ENCODE measurements around the gene MAP2. TPM values are rescaled to one million over a fixed set of nuclear protein-coding genes. Genes with fewer than 3 reads are reported as not detected.

MAP2 gene
- total RNA-seq, 1 experiment from 2014 or later: 71.1 TPM

GRCh38 chr2:209629597-209629996 is 205.8 kb downstream of the MAP2 start:
- ChIA-PET POLR2A (ENCODE audit: unreplicated experiment) (no interaction called here), CTCF (no interaction called here)
- Histone ChIP-seq H3F3A (ENCODE audit: insufficient read depth, low read depth) (no peaks in the 10 kb centered on the region), H3K4me3 (no peak overlapping the region), H4K20me1 (ENCODE audit: insufficient read depth) (no peaks in the 10 kb centered on the region), H3K27me3 (ENCODE audit: insufficient read depth, low read depth) (no peaks in the 10 kb centered on the region), H3K27ac (no peak overlapping the region), H3K36me3 (ENCODE audit: low read depth) (no peaks in the 10 kb centered on the region), H3K79me2 (ENCODE audit: low read depth) (no peaks in the 10 kb centered on the region), H2AFZ (no peak overlapping the region), H3K9me2 (ENCODE audit: insufficient read depth) (no peaks in the 10 kb centered on the region), H3K9me3 (ENCODE audit: insufficient read depth, low read depth) (no peaks in the 10 kb centered on the region), H3K4me2 (no peak overlapping the region), H3K4me1 (replicated peaks; ENCODE audit: insufficient read depth) (no peaks in the 10 kb centered on the region)
- no TSS peak for BruUV-seq (replicated peaks)
- TF ChIP-seq, protein P1, sequence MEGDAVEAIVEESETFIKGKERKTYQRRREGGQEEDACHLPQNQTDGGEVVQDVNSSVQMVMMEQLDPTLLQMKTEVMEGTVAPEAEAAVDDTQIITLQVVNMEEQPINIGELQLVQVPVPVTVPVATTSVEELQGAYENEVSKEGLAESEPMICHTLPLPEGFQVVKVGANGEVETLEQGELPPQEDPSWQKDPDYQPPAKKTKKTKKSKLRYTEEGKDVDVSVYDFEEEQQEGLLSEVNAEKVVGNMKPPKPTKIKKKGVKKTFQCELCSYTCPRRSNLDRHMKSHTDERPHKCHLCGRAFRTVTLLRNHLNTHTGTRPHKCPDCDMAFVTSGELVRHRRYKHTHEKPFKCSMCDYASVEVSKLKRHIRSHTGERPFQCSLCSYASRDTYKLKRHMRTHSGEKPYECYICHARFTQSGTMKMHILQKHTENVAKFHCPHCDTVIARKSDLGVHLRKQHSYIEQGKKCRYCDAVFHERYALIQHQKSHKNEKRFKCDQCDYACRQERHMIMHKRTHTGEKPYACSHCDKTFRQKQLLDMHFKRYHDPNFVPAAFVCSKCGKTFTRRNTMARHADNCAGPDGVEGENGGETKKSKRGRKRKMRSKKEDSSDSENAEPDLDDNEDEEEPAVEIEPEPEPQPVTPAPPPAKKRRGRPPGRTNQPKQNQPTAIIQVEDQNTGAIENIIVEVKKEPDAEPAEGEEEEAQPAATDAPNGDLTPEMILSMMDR (conservative IDR thresholded peaks at IDR 0.05): no peak
- no peak for TF ChIP-seq EZH2 (IDR thresholded peaks at IDR 0.05; ENCODE audit: low read depth)
- DNase-seq: no peak
- intact Hi-C loops (cut with micrococcal nuclease; ENCODE audit: unreplicated experiment): no loop called here

- H3K9me3 ChIP-seq (ENCODE audit: insufficient read depth, low read depth): no peaks in the 10 kb centered on the region
- H3K27ac ChIP-seq: no peak overlapping the region
- no peak overlapping the region for H2AFZ ChIP-seq
- no peaks in the 10 kb centered on the region for H4K20me1 ChIP-seq (ENCODE audit: insufficient read depth)
- H3K36me3 ChIP-seq (ENCODE audit: low read depth): no peaks in the 10 kb centered on the region
- POLR2A ChIA-PET (ENCODE audit: unreplicated experiment): no interaction called here
- TF ChIP-seq, protein P1 (conservative IDR thresholded peaks at IDR 0.05): no peak
- no peak for TF ChIP-seq EZH2 (IDR thresholded peaks at IDR 0.05; ENCODE audit: low read depth)
- H3K79me2 ChIP-seq (ENCODE audit: low read depth): no peaks in the 10 kb centered on the region
- no TSS peak for BruUV-seq (replicated peaks)
- H3K9me2 ChIP-seq (ENCODE audit: insufficient read depth): no peaks in the 10 kb centered on the region
- 0 out of 2 replicates have a peak, but pooled peaks cover 5% of the 10 kb centered on the region for H3F3A ChIP-seq (ENCODE audit: insufficient read depth, low read depth)
- H3K4me3 ChIP-seq: no peak overlapping the region
- DNase-seq: no peak
- H3K4me2 ChIP-seq: no peak overlapping the region
- no peaks in the 10 kb centered on the region for H3K27me3 ChIP-seq (ENCODE audit: insufficient read depth, low read depth)
- H3K4me1 ChIP-seq (replicated peaks; ENCODE audit: insufficient read depth): peaks cover 12% of the 10 kb centered on the region
- intact Hi-C loops (cut with micrococcal nuclease; ENCODE audit: unreplicated experiment): no loop called here
- CTCF ChIA-PET: no interaction called here
Observed at GRCh38 chr2:209633911-209634310, 210.1 kb downstream of the MAP2 start.

DNA sequence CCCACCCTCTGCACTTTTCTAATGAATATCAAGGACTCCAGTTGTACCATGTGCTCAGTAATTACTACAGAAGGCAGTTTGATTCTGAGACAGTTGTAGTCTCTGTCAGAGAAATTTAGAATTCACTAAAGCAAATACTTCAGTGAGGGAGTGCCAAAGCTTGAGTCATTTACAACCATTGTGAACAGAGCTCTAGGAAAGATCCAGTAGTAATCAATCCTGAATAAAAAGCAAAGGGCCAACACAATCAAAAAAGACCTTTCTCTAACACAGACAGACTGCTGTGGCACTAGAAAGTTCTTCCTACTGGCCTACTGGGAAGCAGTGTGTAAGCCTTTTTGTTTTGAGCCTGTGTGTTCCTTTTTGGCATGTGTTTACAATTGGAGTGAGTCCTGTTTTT is 212.2 kb downstream of the MAP2 start:
- no peak overlapping the region for H3K27ac ChIP-seq
- DNase-seq: no peak
- no peak overlapping the region for H2AFZ ChIP-seq
- H3K27me3 ChIP-seq (ENCODE audit: insufficient read depth, low read depth): no peaks in the 10 kb centered on the region
- CTCF ChIA-PET: no interaction called here
- peaks cover 9% of the 10 kb centered on the region; the same call in 1 of the 2 replicates for H3F3A ChIP-seq (ENCODE audit: insufficient read depth, low read depth)
- no peaks in the 10 kb centered on the region for H4K20me1 ChIP-seq (ENCODE audit: insufficient read depth)
- POLR2A ChIA-PET (ENCODE audit: unreplicated experiment): no interaction called here
- H3K79me2 ChIP-seq (ENCODE audit: low read depth): no peaks in the 10 kb centered on the region
- TF ChIP-seq EZH2 (IDR thresholded peaks at IDR 0.05; ENCODE audit: low read depth): no peak
- TF ChIP-seq, protein P1 (conservative IDR thresholded peaks at IDR 0.05): no peak
- no TSS peak for BruUV-seq (replicated peaks)
- intact Hi-C loops (cut with micrococcal nuclease; ENCODE audit: unreplicated experiment): no loop called here
- H3K4me3 ChIP-seq: no peak overlapping the region
- H3K9me3 ChIP-seq (ENCODE audit: insufficient read depth, low read depth): no peaks in the 10 kb centered on the region
- peaks cover 29% of the 10 kb centered on the region for H3K4me1 ChIP-seq (replicated peaks; ENCODE audit: insufficient read depth)
- no peak overlapping the region for H3K4me2 ChIP-seq
- H3K36me3 ChIP-seq (ENCODE audit: low read depth): no peaks in the 10 kb centered on the region
- no peaks in the 10 kb centered on the region for H3K9me2 ChIP-seq (ENCODE audit: insufficient read depth)

Data from PC-9 (cell line).